Measurements from ENCODE around the gene METTL1.
A peak's percentile ranks its signal among the peaks of the same experiment; 100 is the strongest.
"Not testable (repeated sequence)": the region's sequence is repeated elsewhere in the genome, so short reads cannot be mapped to it uniquely, and the experiment has no call there.

Gene METTL1

DNA sequence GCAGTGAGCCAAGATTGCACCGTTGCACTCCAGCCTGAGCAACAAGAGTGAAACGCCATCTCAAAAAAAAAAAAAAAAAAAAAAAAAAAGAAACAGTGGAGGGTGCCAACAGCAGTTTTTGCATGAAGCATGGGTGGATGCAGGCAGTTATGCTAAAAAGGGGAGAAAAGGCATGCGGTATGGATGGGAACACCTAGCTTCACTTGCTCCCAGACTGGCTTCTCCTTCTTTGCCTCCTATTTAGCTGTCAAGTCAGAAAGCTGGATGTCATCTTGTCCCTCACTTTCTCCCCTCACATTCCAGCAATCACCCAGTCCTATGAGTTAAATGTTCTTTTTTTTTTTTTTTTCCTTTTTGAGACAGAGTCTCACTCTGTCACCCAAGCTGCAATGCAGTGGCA lies 3.1 kb upstream of the METTL1 start:
- DNase-seq (ENCODE audit: low read depth in 1 of 2, low spot score in 1 of 2): no peak
- no peak overlapping the region for H3K27ac ChIP-seq (replicated peaks)
- no peaks in the 10 kb centered on the region for H3K27me3 ChIP-seq (ENCODE audit: insufficient read depth, poor library complexity, severe bottlenecking)
- no peak overlapping the region for H3K4me3 ChIP-seq (replicated peaks; ENCODE audit: insufficient read depth, low read length)
- TF ChIP-seq, protein P1, sequence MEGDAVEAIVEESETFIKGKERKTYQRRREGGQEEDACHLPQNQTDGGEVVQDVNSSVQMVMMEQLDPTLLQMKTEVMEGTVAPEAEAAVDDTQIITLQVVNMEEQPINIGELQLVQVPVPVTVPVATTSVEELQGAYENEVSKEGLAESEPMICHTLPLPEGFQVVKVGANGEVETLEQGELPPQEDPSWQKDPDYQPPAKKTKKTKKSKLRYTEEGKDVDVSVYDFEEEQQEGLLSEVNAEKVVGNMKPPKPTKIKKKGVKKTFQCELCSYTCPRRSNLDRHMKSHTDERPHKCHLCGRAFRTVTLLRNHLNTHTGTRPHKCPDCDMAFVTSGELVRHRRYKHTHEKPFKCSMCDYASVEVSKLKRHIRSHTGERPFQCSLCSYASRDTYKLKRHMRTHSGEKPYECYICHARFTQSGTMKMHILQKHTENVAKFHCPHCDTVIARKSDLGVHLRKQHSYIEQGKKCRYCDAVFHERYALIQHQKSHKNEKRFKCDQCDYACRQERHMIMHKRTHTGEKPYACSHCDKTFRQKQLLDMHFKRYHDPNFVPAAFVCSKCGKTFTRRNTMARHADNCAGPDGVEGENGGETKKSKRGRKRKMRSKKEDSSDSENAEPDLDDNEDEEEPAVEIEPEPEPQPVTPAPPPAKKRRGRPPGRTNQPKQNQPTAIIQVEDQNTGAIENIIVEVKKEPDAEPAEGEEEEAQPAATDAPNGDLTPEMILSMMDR (IDR thresholded peaks at IDR 0.05; ENCODE audit: insufficient read depth, low read length): no peak
- TF ChIP-seq GABPA (IDR thresholded peaks at IDR 0.05; ENCODE audit: low read depth) (no peak), SPI1 (IDR thresholded peaks at IDR 0.05; ENCODE audit: borderline replicate concordance, low read depth) (no peak), POLR2AphosphoS5 (IDR thresholded peaks at IDR 0.05; ENCODE audit: low read depth) (no peak)
- TF ChIP-seq, protein P2, sequence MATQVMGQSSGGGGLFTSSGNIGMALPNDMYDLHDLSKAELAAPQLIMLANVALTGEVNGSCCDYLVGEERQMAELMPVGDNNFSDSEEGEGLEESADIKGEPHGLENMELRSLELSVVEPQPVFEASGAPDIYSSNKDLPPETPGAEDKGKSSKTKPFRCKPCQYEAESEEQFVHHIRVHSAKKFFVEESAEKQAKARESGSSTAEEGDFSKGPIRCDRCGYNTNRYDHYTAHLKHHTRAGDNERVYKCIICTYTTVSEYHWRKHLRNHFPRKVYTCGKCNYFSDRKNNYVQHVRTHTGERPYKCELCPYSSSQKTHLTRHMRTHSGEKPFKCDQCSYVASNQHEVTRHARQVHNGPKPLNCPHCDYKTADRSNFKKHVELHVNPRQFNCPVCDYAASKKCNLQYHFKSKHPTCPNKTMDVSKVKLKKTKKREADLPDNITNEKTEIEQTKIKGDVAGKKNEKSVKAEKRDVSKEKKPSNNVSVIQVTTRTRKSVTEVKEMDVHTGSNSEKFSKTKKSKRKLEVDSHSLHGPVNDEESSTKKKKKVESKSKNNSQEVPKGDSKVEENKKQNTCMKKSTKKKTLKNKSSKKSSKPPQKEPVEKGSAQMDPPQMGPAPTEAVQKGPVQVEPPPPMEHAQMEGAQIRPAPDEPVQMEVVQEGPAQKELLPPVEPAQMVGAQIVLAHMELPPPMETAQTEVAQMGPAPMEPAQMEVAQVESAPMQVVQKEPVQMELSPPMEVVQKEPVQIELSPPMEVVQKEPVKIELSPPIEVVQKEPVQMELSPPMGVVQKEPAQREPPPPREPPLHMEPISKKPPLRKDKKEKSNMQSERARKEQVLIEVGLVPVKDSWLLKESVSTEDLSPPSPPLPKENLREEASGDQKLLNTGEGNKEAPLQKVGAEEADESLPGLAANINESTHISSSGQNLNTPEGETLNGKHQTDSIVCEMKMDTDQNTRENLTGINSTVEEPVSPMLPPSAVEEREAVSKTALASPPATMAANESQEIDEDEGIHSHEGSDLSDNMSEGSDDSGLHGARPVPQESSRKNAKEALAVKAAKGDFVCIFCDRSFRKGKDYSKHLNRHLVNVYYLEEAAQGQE (IDR thresholded peaks at IDR 0.05; ENCODE audit: insufficient replicate concordance, low read depth): no peak

DNA sequence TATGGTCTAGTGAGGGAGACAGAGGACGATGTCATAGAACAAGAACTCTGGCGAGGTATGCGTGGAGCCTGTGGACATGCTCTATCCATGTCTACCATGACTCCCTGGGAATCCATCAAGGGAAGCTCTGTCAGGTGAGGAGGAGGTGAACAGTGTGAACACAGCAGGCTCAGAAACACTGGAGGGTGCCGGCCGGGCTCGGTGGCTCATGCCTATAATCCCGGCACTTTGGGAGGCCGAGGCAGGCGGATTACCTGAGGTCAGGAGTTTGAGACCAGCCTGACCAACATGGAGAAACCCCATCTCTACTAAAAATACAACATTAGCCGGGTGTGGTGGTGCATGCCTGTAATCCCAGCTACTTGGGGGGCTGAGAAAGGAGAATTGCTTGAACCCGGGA lies 2.7 kb upstream of the METTL1 start:
- not testable (repeated sequence) for H3K4me3 ChIP-seq (replicated peaks; ENCODE audit: insufficient read depth, low read length); H3K27me3 ChIP-seq (ENCODE audit: insufficient read depth, poor library complexity, severe bottlenecking); H3K27ac ChIP-seq (replicated peaks); DNase-seq (ENCODE audit: low read depth in 1 of 2, low spot score in 1 of 2)

DNA sequence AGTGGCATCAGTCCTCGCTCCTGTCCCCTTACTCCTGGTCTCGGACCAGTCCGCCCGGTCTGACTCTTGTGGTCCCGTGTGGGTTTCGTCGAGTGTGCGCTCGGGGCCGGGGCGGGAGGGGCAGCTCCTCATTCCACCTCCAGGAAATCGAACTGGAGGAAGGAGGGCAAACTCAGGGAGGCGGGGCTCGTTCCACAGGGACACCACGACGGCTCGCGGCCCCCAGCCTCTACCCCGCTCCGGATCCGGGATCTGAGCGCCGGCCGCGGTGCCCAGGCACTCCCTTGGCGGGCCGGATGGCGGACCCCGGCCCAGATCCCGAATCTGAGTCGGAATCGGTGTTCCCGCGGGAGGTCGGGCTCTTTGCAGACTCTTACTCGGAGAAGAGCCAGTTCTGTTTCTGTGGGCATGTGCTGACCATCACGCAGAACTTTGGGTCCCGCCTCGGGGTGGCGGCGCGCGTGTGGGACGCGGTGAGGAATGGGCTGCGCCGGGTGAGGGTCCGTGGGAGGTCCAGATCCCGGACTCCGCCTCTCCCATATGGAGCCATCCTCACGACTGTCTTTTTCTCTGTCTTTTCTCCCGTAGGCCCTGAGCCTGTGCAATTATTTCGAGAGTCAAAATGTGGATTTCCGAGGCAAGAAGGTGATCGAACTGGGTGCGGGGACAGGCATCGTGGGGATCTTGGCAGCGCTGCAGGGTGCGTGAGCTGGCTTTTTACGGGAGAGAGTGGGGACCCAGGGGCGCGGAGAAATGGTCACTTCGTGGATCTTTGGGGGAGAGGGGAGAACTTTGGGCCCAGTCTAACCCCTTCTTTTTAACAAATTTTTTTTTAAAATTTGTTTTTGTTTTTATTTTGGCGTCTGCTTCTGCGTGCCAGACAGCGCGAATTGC lies 771 bp upstream of the METTL1 start, which contains the start of gene EEF1AKMT3:
EEF1AKMT3 (plus strand) TSS at position 186 of the 894 bp plus-strand sequence; CDS start at position 297, 111 bp downstream.
- no peak for TF ChIP-seq GABPA (IDR thresholded peaks at IDR 0.05; ENCODE audit: low read depth)
- TF ChIP-seq, protein P2 (IDR thresholded peaks at IDR 0.05; ENCODE audit: insufficient replicate concordance, low read depth): no peak
- TF ChIP-seq POLR2AphosphoS5 (IDR thresholded peaks at IDR 0.05; ENCODE audit: low read depth): no peak; the same call in 1 of the 2 replicates
- TF ChIP-seq, protein P1 (IDR thresholded peaks at IDR 0.05; ENCODE audit: insufficient read depth, low read length): no peak
- no peak for TF ChIP-seq SPI1 (IDR thresholded peaks at IDR 0.05; ENCODE audit: borderline replicate concordance, low read depth)
- H3K27ac ChIP-seq (replicated peaks): peak within 1 kb of the TSS; percentile 96
- DNase-seq (ENCODE audit: low read depth in 1 of 2, low spot score in 1 of 2): peak in 1 of 2 experiments; percentile 49
- H3K27me3 ChIP-seq (ENCODE audit: insufficient read depth, poor library complexity, severe bottlenecking): no peaks in the 10 kb centered on the region
- H3K4me3 ChIP-seq (replicated peaks; ENCODE audit: insufficient read depth, low read length): peak within 1 kb of the TSS; percentile 79

DNA sequence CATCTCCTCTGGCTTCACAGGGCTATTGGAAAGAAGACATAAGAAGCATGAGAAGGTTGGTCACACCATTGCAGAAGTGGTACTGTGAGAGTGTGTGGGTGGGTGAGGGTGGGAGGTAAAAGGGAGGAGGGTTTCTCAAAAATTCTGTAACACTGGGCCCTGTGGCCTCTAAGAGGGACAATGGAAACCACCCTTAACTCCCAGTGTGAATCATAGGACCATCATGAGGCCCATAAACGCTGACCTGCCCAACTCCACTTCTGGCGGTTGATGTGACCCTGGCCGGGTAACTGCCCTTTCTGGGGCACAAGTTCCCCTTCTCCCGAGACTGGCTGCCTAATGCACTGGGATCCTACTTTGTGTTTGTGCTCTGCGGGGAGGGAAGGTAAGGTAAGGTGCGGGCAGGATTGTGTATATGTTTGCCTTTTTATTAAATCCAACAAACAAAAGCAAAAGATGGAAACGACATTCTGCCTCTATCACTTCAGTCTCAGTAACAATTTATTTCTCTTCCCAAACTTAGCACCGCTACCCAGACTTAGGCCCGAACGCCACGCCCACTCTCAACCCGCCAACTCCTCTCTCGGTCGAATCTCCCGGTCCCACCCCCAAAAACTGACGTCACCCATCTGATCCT lies 551 bp downstream of the METTL1 start:
- H3K4me3 ChIP-seq (replicated peaks; ENCODE audit: insufficient read depth, low read length): peak overlapping the region; percentile 79
- H3K27me3 ChIP-seq (ENCODE audit: insufficient read depth, poor library complexity, severe bottlenecking): peaks cover 6% of the 10 kb centered on the region
- H3K27ac ChIP-seq (replicated peaks): peak overlapping the region; percentile 96
- no peak for TF ChIP-seq GABPA (IDR thresholded peaks at IDR 0.05; ENCODE audit: low read depth)
- TF ChIP-seq, protein P2 (IDR thresholded peaks at IDR 0.05; ENCODE audit: insufficient replicate concordance, low read depth): no peak
- TF ChIP-seq, protein P1 (IDR thresholded peaks at IDR 0.05; ENCODE audit: insufficient read depth, low read length): no peak
- TF ChIP-seq POLR2AphosphoS5 (IDR thresholded peaks at IDR 0.05; ENCODE audit: low read depth): no peak
- no peak for TF ChIP-seq SPI1 (IDR thresholded peaks at IDR 0.05; ENCODE audit: borderline replicate concordance, low read depth)
- peak; percentile 91 to 96 for DNase-seq (ENCODE audit: low read depth in 1 of 2, low spot score in 1 of 2)

All from HL-60 (cell line).